Measurements from ENCODE around the gene PCNX1. TPM values are rescaled to one million over a fixed set of nuclear protein-coding genes. Genes with fewer than 3 reads are reported as not detected.
"Not testable (repeated sequence)": the region's sequence is repeated elsewhere in the genome, so short reads cannot be mapped to it uniquely, and the experiment has no call there.

Gene PCNX1
- total RNA-seq (2014; rRNA removed; shearing (Covaris generic)) = 21.7 and 44.8 TPM in 2 replicates

GRCh38 chr14:70907176-70907995, at the start of gene PCNX1:
PCNX1 (plus strand) TSS chr14:70907459; CDS start chr14:70907851, 392 bp downstream.
- peak; percentile 76 for DNase-seq (ENCODE audit: low spot score)
- in situ Hi-C loops (cut with HindIII; ENCODE audit: low sequenced_read_pairs) = no loop called here

DNA sequence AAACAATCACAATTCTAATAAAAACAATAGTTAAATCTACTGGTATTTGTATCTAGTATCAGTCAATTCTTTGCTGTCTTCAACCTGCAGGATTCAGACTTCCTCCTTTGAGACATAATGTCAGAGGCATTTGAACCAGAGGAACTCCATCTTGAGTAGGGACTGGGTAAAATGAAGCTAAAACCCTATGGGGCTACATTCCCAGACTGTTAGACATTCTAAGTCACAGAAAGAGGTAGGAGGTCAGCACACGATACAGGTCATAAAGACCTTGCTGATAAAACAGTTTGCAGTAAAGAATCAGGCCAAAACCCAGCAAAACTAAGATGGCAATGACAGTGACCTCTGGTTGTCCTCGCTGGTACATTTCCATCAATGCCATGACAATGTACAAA, 49.8 kb upstream of the PCNX1 start:
- no peak for DNase-seq (ENCODE audit: low spot score)
- in situ Hi-C loops (cut with HindIII; ENCODE audit: low sequenced_read_pairs) = no loop called here

DNA sequence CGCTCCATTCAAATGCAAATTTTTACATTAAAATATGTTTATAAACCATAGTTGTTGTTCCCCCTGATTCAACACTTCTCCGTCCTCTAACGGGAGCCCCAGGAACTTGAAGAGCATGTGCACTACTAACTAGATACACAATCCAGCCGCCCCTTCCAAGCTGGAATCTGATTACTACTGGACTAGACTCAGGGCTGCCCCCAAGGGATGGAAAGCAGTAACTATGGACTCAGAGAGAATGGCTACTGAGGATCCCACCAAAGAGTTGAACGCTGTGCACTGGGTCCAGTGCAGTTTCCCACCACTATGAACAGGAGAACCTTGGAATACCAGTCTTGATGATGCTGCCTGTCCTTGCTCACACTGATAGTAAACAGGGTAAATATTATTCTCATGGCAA, 48.6 kb upstream of the PCNX1 start:
- no peak for DNase-seq (ENCODE audit: low spot score)
- in situ Hi-C loops (cut with HindIII; ENCODE audit: low sequenced_read_pairs) = no loop called here

GRCh38 chr14:70866992-70867391, 40.3 kb upstream of the PCNX1 start:
- in situ Hi-C loops (cut with HindIII; ENCODE audit: low sequenced_read_pairs); DNase-seq (ENCODE audit: low spot score): not testable (repeated sequence)

- DNase-seq (ENCODE audit: low spot score) = no peak
- in situ Hi-C loops (cut with HindIII; ENCODE audit: low sequenced_read_pairs) = no loop called here
Measured at GRCh38 chr14:70871001-70871400, 36.3 kb upstream of the PCNX1 start.

DNA sequence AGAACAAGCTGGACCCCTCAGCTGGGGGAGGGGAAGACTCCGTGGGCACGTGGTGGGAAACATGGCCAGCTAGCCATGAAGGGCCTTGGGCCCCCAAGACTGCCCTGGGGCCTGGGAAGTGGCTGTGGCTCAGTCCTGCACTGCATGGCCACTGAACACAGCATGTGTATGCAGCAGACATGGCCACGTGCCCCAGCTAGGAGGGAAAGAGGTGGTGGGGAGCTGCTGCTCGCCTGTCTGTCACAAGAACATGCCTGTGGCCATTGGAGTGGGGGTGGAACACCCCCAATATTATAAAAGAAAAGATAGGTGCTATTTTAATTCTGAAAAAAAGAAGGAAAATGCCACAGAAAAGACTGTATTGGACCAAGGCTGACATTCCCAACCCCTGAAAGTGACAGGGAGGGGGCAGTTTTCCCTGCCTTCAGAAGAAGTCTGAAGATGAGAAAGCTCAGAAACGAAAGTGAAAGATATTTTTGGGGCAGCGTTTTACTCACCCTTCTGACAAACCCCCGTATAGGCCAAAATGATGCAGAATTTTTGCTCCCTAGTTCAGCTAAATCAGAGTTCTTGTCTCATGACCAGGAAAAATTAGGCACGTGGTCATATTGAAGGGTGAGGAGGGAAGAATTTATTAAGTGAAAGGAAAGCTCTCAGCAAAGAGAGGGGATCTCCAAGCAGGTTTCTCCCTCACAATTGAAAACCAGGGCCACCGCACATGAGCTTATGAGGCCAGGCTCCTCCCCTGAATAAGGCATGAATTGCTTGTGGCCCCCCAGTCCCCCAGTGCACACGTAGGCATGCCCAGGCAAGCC, 35.2 kb upstream of the PCNX1 start:
- in situ Hi-C loops (cut with HindIII; ENCODE audit: low sequenced_read_pairs) = no loop called here

DNA sequence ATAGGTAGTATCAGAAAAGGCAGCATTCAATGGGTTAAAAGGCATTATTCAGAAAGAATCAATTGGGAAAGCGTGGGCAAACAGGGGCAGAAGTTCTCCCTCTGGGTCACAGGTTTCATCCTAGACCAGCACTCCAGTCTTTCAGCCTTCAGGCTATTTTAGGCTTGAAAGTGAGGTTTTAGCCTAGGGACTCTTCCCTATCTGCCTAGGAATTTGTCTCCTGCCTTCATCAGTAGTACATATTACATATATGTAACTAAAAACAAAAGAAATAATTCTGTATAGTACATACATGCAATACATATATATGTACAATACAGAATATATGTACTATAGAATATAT, 34.6 kb upstream of the PCNX1 start:
- in situ Hi-C loops (cut with HindIII; ENCODE audit: low sequenced_read_pairs) = no loop called here

More for the DNA sequence above, 35.2 kb upstream of the PCNX1 start:
- no peak for DNase-seq (ENCODE audit: low spot score)

GRCh38 chr14:70873627-70874026, 33.6 kb upstream of the PCNX1 start:
- no peak for DNase-seq (ENCODE audit: low spot score)
- in situ Hi-C loops (cut with HindIII; ENCODE audit: low sequenced_read_pairs) = no loop called here

More for the DNA sequence above, 34.6 kb upstream of the PCNX1 start:
- DNase-seq (ENCODE audit: low spot score) = no peak

GRCh38 chr14:70875811-70876460, 31.3 kb upstream of the PCNX1 start:
- DNase-seq (ENCODE audit: low spot score); in situ Hi-C loops (cut with HindIII; ENCODE audit: low sequenced_read_pairs): not testable (repeated sequence)

DNA sequence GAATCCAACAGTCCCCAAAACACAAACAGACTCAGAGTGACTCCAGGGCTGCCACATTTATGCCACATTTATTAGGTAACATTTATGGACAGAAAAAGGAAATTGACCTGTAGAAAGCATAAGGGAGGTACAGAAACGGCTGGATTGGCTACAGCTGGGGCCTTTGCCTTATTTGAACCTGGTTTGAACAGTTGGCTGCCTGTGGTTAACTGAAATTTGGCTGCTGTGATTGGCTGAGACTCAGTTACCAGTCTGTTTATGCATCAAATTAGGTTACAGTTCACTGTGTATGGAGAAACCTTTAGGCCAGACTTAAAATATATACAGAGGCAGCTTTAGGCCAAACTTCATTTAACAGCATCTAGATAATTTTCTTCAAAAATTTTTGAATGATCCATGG, 27.8 kb upstream of the PCNX1 start:
- in situ Hi-C loops (cut with HindIII; ENCODE audit: low sequenced_read_pairs) = no loop called here
- no peak for DNase-seq (ENCODE audit: low spot score)

- DNase-seq (ENCODE audit: low spot score); in situ Hi-C loops (cut with HindIII; ENCODE audit: low sequenced_read_pairs): not testable (repeated sequence)
Measured at GRCh38 chr14:70880888-70881287, 26.4 kb upstream of the PCNX1 start.

DNA sequence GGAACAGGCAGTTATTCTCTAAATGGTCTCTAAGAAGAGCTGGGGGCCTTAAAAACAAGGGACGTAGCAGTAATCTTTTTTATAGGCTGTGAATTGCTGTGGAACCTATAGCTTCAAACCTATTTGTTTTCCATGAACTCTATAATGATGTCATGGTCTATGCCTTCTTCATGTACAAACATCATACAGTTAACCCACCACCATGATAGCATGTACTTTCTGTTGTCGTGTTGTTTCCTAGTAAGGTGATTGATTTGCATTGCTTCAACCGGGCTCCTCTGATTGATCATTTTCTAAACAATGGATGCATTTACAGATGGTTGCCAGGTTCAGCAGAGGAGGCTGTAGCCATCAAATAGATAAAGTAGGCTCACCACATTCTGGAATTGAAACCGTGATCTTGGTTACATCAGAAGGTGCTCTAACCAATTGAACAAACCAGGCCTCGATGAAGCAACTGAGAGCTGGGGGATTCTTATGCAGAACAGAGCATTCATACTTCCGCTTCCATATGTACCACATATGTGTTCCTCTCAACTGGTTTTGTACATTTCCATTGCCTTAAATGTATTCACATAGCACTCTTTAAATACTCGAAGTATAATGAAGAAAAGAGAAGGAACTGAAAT, 25.6 kb upstream of the PCNX1 start:
- in situ Hi-C loops (cut with HindIII; ENCODE audit: low sequenced_read_pairs) = no loop called here
- DNase-seq (ENCODE audit: low spot score) = no peak

DNA sequence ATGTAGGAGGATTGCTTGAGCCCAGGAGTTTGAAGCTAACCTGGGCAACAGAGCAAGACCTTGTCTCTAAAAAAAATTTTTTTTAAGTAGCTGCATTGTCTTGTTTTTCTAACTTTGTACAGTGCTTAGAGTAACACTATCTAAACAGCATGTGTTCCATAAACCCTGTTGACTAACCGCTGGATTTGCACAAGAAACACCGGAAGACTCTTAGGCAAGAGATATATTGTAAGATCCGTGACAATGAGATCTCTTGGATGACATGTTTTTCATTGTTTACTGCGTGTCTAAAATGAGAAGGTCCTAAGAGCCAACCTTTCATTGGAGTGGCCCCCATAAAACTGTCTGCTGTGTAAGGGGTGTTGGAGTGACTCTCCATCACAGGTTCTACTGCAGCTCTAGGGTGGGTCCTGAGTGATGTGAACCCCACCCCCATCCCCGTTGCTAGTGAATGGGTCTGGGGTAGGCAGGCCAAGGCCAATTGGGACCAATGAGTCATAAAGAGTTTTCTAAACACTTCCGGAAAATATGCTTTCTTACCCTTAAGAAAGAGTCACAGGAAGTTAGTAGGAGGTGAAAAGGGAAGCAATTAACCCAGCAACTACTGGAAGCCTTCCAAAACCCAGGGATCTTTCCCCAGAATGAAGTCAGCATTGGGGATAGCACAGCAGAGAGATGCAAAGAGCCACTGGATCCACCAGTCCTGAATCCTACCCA, 24.3 kb upstream of the PCNX1 start:
- DNase-seq (ENCODE audit: low spot score) = no peak
- in situ Hi-C loops (cut with HindIII; ENCODE audit: low sequenced_read_pairs) = no loop called here

DNA sequence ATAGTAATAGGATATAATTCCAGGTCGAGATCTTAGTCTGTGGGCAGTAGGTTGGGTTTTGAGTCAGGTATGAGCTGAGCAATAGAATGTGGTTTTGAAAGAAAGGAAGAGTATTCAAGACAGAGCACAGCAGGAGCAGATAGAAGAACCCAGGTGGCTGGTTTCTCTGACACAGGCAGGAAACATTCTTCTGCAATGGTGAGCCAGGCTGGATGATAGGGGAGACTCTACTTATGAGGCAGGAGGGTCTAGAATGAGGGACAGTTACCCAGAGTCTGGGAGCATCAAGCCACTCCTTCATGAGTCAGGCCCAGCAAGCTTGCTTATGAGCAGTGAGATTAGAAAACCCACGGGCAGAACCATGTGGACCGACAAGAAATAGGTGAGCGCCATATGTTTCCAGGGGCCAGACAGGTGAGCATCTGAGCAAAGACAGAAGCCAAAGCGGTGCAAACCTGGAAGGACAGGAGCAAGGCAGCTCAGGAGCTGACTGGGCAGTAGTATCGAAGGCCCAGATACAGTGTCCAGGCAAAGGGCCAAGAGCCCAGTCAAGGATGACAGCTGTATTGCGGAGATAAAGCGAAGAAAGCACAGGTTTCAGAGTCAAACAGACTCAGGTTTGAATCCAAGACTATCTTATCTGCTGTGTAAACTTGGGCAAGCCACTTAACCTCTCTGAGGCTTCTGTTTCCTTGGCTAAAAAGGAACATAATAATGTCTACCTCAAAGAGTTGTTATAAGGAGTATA, 22.5 kb upstream of the PCNX1 start:
- in situ Hi-C loops (cut with HindIII; ENCODE audit: low sequenced_read_pairs) = no loop called here
- DNase-seq (ENCODE audit: low spot score) = no peak

- DNase-seq (ENCODE audit: low spot score) = no peak
- in situ Hi-C loops (cut with HindIII; ENCODE audit: low sequenced_read_pairs) = no loop called here
Measured at GRCh38 chr14:70885343-70886022, 21.8 kb upstream of the PCNX1 start.

DNA sequence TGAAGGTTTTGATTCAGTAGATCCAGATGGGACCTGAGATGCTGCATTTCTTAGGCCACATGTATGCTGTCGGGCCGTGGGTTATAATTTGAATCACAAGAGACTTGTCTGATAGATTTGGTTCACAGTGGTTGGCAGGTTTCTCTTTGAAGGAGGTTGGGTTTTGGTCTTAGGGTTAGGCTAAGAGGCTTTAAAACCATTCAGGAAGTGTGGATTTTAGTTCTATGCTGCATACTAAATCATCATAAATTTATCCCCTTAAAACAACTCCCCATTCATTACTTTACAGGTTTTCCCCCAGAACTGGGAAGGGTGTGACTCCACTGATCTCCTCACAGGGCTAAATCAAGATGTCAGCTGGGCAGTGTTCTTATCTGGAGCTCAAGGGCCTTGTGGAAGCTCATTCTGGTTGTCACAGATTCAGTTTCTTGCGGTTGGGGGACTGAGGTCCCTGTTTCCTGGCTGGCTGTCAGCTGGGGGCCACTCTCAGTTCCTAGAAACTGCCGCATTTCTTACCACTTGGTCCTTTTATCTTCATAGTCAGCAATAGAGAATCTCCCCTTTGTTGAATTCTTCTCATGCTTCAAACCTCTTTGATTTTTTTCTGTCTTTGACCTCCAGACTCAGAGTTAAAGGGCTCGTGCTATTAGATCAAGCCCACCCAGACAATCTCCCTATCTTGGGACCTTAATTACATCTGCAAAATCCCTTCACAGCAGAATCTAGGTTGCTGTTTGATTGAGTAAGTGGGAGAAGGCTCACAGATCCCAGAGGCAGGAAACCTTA, 20.6 kb upstream of the PCNX1 start:
- no peak for DNase-seq (ENCODE audit: low spot score)
- in situ Hi-C loops (cut with HindIII; ENCODE audit: low sequenced_read_pairs) = no loop called here

DNA sequence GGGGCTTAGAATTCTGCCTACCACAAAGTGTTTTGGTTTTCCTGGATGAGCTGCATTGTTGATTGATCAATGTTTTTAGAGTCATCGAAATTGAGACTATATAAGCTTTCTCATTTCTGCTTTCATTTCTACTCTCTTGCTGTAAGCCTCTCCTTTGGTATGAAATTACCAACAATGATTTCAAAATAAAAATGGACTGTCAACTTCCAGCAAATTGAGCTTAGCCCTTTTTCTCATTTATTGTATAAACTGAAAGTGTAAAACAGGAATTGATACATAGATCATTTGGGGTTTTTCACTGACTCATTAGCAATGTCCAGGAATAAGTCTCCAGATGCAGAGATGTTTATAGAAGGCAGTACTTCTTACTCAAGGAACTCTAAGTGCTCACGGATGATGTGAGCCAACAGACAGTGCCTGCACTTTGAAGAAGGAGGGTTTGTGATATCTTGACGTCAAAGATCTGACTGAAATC, 20.0 kb upstream of the PCNX1 start:
- DNase-seq (ENCODE audit: low spot score) = no peak
- in situ Hi-C loops (cut with HindIII; ENCODE audit: low sequenced_read_pairs) = no loop called here
